Kasumi-1 (cell line): ENCODE data around the gene SLC22A1.
"Not testable (repeated sequence)": the region's sequence is repeated elsewhere in the genome, so short reads cannot be mapped to it uniquely, and the experiment has no call there.

ENCODE experiments used
- DNase-seq, 2 experiments: peaks; one replicate each; lab custom pipeline; 2025; lab: John Stamatoyannopoulos, UW

Gene SLC22A1

DNA sequence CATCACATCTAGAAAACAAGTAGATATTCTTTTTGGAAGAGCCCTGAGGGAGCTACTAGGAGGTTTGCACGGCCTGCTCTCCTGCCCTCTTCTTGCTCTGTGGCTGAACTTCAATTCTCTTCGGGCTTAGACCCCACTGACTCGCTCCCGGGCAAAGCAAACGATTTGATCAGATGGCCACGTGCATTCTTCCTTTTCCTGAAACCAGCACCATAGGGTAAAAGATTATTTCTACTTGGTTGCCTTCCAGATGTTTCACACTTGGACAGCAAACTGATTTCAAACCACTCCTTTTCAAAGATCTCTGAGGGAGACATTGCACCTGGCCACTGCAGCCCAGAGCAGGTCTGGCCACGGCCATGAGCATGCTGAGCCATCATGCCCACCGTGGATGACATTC lies at the start of gene SLC22A1:
Gene SLC22A1 (plus strand): TSS at position 258 of the 400 bp plus-strand sequence. CDS start 121 bp downstream, at position 379.
- no peak for DNase-seq

- no peak for DNase-seq
Observed at GRCh38 chr6:160073272-160073671, 48.3 kb upstream of the SLC22A1 start.

GRCh38 chr6:160076009-160076408 lies 45.6 kb upstream of the SLC22A1 start:
- DNase-seq = no peak

DNA sequence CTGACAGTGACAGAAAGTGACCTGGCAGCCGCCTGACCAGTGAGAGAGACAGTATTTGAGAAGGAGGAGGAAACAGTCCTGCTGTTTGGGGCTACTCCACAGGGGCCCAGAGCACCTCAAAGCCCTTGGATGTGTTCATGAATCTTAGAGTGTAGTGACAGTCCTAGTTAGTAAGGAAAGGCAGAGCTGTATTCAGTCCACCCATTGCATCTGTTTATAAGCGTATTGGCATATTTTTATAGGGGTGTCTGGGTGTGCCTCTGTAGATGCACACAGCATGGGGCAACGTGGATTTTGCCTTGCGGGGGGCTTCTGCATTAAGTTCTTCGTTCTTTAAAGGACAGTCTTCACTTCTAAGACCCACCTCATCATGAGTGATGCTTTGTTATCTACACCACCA lies 44.6 kb upstream of the SLC22A1 start:
- no peak for DNase-seq

- no peak for DNase-seq
Observed at GRCh38 chr6:160077526-160077925, 44.1 kb upstream of the SLC22A1 start.

DNA sequence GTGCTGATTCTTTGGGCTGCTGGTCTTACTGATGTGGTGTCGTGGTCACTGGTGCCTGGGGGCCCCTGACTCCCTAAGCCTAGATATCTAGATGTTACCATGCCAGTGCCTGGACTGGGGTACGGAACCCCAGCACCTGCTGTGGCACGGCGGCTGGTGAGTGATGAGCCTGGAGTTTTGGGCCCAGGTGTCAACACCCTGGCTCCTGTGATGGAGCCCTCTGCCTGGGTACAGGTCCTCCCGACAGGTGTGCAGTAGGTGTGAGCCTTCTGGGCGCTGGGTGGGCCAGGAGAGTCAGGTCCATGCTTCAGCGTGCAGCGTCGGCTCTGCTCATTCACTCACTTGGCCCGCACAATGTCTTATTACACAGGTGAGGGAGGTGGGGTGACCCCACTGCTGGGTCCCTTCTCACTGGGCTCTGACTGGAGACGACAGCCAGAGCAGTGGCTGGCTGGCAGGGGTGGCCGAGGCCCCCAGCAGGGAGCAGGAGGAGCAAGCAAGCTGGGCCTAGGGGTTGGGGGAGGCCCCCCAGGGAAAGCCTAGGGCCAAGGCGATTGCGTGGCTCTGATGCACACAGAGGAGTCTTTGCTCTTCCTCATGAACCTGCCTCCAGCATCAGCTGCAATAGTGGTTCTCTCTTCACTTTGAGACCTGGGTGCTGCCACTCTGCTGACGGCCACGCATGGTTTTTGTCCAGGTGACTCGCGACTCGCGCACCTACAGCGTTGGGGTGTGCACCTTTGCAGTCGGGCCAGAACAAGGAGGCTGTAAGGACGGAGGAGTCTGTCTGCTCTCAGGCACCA lies 42.5 kb upstream of the SLC22A1 start:
- no peak for DNase-seq

DNA sequence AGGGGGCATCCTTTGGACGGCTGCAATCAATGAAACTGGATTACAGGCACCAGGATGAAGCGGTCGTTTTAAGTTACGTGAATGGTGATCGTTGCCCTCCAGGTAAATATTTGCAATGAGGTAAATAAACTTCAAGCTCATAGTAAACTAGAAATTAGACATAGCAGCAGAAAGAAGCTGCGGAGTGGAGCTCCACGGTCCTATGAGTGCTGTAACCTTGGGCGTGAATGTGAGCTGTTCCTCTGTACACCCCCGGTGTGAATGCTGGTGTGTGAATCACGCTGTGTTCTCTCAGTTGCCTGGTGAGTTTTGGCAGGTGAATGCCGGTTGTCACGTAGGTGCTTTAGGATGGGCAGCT lies 42.0 kb upstream of the SLC22A1 start:
- DNase-seq = no peak

DNA sequence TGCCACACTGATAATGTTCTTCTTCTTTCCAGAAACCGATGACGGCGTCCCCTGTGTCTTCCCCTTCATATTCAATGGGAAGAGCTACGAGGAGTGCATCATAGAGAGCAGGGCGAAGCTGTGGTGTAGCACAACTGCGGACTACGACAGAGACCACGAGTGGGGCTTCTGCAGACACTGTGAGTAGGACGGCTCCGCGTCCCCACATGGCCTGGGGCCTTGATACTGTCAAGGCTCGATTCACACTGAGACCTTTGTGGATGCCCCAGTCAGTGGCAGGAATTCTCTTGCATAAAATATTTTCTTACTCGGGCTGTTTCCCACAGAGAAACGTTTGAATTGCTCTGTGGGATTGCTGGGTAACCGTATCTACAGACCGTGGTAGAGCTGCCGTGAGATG lies 41.5 kb upstream of the SLC22A1 start:
- no peak for DNase-seq

- DNase-seq = no peak
Observed at GRCh38 chr6:160081398-160081797, 40.2 kb upstream of the SLC22A1 start.

DNA sequence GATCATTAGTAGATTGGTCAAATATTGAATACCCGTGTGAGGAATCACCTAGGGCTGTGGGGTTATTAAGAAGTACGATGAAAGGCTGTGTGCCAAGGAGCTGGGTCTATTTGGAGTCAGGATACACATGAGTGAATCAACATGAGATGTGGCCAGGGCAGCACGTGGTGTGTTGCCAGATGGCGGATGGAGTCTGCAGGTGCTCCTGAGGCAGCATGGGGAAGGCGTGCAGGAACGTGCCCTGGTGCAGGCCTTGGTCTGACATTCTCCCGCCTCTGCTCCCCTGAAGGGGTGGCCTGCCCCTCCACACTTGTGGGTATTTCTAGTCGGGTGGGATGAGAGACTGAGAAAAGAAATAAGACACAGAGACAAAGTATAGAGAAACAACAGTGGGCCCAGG lies 39.0 kb upstream of the SLC22A1 start:
- no peak for DNase-seq

GRCh38 chr6:160084198-160084776 lies 37.3 kb upstream of the SLC22A1 start:
- DNase-seq = no peak

DNA sequence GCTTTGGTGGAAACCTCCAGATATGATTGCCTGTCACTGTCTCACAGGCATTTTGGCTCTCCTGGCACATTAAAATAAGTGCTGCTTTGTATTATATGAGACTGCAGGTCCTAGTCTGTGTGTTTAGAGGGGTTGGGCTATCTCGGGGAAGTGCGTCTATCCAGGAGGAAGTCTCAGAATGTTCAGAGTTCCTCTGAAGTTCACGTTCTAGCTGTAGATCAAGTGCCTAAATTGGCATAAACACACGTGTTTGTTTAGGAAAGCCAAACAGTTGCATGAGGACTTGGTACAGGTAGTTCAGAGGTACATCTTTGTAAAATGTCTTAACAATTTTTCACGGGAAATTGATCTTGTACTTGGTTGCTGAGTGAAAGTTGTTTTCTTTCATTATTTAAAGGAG lies 36.4 kb upstream of the SLC22A1 start:
- no peak for DNase-seq

- no peak for DNase-seq
Observed at GRCh38 chr6:160085713-160086505, 35.7 kb upstream of the SLC22A1 start.

- DNase-seq = no peak
Observed at GRCh38 chr6:160086754-160087153, 34.9 kb upstream of the SLC22A1 start.

- DNase-seq = peak; percentile 20 to 27
Observed at GRCh38 chr6:160088069-160088783, 33.4 kb upstream of the SLC22A1 start.

DNA sequence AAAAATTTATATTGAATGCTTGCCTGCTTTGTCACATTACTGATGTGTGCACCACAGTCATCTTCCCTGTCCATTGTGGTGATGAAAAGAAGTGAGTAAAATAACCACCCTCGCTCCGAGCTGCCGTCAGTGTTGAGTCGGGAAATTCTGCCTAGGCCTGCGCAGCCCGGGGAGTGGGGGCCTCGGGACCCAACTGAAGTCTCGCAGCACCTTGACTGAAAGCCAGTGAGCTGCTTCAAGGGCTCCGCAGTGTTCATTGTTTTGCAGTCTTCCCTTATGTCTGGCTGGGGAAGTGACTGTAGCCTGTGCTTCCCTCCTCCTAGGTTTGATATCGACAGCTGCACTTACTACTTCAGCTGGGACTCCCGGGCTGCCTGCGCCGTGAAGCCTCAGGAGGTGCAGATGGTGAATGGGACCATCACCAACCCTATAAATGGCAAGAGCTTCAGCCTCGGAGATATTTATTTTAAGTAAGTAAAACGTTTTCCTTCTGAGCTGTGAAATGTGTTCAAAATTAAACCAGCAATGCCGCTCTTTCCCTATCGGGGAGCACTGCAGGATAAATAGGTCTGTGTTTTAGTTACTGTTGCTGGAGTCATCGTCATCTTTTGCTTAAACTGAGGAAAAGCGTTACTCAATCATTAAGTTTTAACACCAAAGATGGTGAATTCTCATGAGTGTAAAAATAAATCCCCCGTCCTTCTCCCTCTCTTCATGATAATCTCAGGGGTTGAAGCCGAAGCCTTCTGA lies 32.7 kb upstream of the SLC22A1 start:
- DNase-seq = no peak

DNA sequence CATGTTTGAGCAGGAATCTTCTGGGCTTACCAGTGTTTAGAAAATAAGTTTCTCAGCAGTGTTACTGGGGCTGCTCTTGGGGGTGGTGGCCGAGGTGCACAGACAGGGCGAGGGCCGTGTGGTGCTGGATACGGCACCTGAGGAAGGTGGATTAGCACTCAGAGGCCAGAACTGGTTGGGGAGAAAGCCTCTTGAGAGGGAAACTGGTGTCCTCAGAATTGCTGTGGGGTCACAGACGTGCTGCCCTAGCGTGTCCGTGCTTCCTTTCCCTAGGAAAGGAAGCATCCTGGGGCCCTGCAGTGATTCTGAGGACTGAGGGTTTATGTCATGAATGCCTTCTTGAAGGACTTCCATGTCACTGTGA lies 32.1 kb upstream of the SLC22A1 start:
- DNase-seq = no peak

GRCh38 chr6:160090442-160091239 lies 31.0 kb upstream of the SLC22A1 start:
- not testable (repeated sequence) for DNase-seq

DNA sequence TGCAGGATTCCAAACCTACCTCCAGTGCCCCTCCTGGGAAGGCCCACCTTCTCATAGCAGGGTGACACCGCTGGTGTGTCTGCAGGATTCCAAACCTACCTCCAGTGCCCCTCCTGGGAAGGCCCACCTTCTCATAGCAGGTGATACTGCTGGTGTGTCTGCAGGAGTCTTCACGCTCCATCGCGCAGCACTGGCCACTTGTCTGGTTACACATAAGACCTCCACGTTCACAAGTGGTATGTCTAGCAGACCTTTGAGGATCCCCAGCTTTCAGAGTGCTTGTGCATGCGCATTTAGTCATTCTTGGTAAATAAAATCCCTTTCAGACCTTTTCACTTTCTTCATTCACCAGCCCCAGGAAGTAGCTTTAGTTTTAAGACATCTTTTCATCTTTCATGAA lies 29.4 kb upstream of the SLC22A1 start:
- DNase-seq = not testable (repeated sequence)

DNA sequence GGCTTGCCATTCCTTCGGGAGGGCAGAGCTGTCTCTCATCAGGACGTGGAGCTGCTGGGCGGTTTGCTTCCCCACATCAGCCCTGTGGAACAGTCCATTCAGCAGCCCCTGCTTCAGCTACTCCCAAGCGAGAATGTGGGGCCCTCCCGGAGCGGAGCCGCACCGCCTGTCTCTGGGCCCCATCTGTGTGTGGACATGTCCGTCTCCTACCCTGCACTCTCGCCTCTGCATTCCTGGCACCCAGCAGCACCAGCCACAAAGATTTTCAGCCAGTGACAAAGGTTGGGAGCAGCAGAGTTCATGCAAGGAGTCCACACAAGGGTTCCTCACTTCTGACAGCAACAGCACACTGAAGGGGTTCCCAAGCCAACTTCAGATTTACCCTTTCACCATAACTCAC lies 29.0 kb upstream of the SLC22A1 start:
- no peak for DNase-seq

DNA sequence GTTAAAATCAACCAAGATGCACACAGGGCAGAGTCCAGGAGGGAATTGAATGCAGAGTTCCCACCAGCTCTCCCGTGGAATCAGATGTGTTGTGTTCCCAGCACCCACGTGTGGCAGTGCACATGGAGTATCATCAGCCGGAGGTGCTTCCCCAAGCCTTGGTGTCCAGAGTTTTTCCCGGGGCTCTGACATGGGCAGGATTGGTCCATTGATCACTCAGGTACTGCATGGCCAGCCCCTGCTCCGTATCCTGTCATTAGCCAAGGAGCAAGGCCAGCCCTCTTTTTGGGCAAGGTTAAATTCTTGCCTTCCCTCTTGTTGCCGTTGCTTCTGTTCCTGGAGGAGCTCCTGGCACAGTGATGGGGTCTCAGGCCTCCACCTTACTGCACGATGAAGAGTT lies 28.6 kb upstream of the SLC22A1 start:
- DNase-seq = no peak
